H9 (cell line): ENCODE results near the gene FXYD3. TPM values are rescaled to one million over a fixed set of nuclear protein-coding genes. Genes with fewer than 3 reads are reported as not detected.

Experiments
- DNase-seq: peaks from one replicate; pipeline ENCODE4 v3.0.0-alpha.2; 2017
- H2AFZ ChIP-seq: one replicate; pipeline ENCODE4 v1.6.1; 2013; ENCODE audit warnings: mild to moderate bottlenecking, low read length, control low read depth, moderate library complexity
- H2AK5ac ChIP-seq: 2 replicates; pipeline ENCODE4 v1.6.1; 2013; ENCODE audit warnings: low read length, control low read depth, mixed read lengths; ENCODE audit not compliant: insufficient read length
- H2BK120ac ChIP-seq: one replicate; pipeline ENCODE4 v1.6.1; 2013; ENCODE audit warnings: low read depth, mild to moderate bottlenecking, low read length, control low read depth, inconsistent platforms; ENCODE audit not compliant: poor library complexity, severe bottlenecking
- H2BK12ac ChIP-seq: 2 replicates; pipeline ENCODE4 v1.6.1; 2013; ENCODE audit warnings: low read length, control low read depth, mixed read lengths, low read depth; ENCODE audit not compliant: insufficient read length
- H2BK15ac ChIP-seq: 2 replicates; pipeline ENCODE4 v1.6.1; 2013; ENCODE audit warnings: low read depth, low read length, control low read depth
- H2BK20ac ChIP-seq: one replicate; pipeline ENCODE4 v1.6.1; 2013; ENCODE audit warnings: low read depth, mild to moderate bottlenecking, low read length, control low read depth, inconsistent platforms; ENCODE audit not compliant: poor library complexity, severe bottlenecking
- H2BK5ac ChIP-seq: 2 replicates; pipeline ENCODE4 v1.6.1; 2013; ENCODE audit warnings: low read length, control low read depth, mixed read lengths; ENCODE audit not compliant: insufficient read length
- H3K14ac ChIP-seq: 2 replicates; pipeline ENCODE4 v1.6.1; 2013; ENCODE audit warnings: low read length, control low read depth; ENCODE audit not compliant: insufficient read depth
- H3K18ac ChIP-seq: 2 replicates; pipeline ENCODE4 v1.6.1; 2013; ENCODE audit warnings: low read depth, mild to moderate bottlenecking, mixed read lengths, low read length, control low read depth; ENCODE audit not compliant: insufficient read length
- H3K23ac ChIP-seq: 2 replicates; pipeline ENCODE4 v1.6.1; 2013; ENCODE audit warnings: low read length, control low read depth, mixed read lengths, low read depth; ENCODE audit not compliant: insufficient read length
- H3K23me2 ChIP-seq: 2 replicates; pipeline ENCODE4 v1.6.1; 2013; ENCODE audit warnings: low read depth, mild to moderate bottlenecking, mixed read lengths, low read length, control low read depth; ENCODE audit not compliant: insufficient read length, poor library complexity, severe bottlenecking
- H3K27ac ChIP-seq: 2 replicates; pipeline ENCODE4 v1.5.1; 2013; ENCODE audit warnings: low read length, control low read depth, mixed read lengths, low read depth; ENCODE audit not compliant: insufficient read length
- H3K27me3 ChIP-seq: 2 replicates; pipeline ENCODE4 v1.6.1; 2013; ENCODE audit warnings: low read length, control low read depth, inconsistent platforms; ENCODE audit not compliant: insufficient read depth
- H3K4ac ChIP-seq: 2 replicates; pipeline ENCODE4 v1.6.1; 2013; ENCODE audit warnings: low read depth, mild to moderate bottlenecking, control low read depth, inconsistent platforms, low read length, moderate library complexity
- H3K4me1 ChIP-seq: 2 replicates; pipeline ENCODE4 v1.6.1; 2013; ENCODE audit warnings: low read length, control low read depth, inconsistent platforms; ENCODE audit not compliant: insufficient read depth
- H3K4me2 ChIP-seq: 2 replicates; pipeline ENCODE4 v1.6.1; 2013; ENCODE audit warnings: low read length, control low read depth, mixed read lengths; ENCODE audit not compliant: insufficient read length, insufficient read depth
- H3K56ac ChIP-seq: 2 replicates; pipeline ENCODE4 v1.6.1; 2013; ENCODE audit warnings: low read depth, mild to moderate bottlenecking, mixed read lengths, low read length, control low read depth; ENCODE audit not compliant: insufficient read length
- H3K79me1 ChIP-seq: 2 replicates; pipeline ENCODE4 v1.6.1; 2013; ENCODE audit warnings: low read depth, mild to moderate bottlenecking, moderate library complexity, low read length, control low read depth, inconsistent platforms; ENCODE audit not compliant: insufficient read depth, poor library complexity, severe bottlenecking
- H3K79me2 ChIP-seq: 2 replicates; pipeline ENCODE4 v1.6.1; 2013; ENCODE audit warnings: low read length, control low read depth, inconsistent platforms; ENCODE audit not compliant: insufficient read depth
- H3K9ac ChIP-seq: 2 replicates; pipeline ENCODE4 v1.6.1; 2013; ENCODE audit warnings: low read length, control low read depth, mixed read lengths; ENCODE audit not compliant: insufficient read length; ENCODE audit errors: extremely low read depth
- H3K9me3 ChIP-seq: one replicate; pipeline ENCODE4 v1.6.1; 2013; ENCODE audit warnings: low read depth, low read length, inconsistent platforms; ENCODE audit not compliant: control insufficient read depth
- H3T11ph ChIP-seq: one replicate; pipeline ENCODE4 v1.6.1; 2013; ENCODE audit warnings: mild to moderate bottlenecking, low read length, control low read depth, inconsistent platforms
- H4K20me1 ChIP-seq: one replicate; pipeline ENCODE4 v1.6.1; 2013; ENCODE audit not compliant: control insufficient read depth, insufficient read length, insufficient read depth
- H4K5ac ChIP-seq: 2 replicates; pipeline ENCODE4 v1.6.1; 2013; ENCODE audit warnings: low read depth, mild to moderate bottlenecking, mixed read lengths, low read length, control low read depth; ENCODE audit not compliant: insufficient read length
- H4K8ac ChIP-seq: replicated peaks from 2 replicates; pipeline ENCODE4 v1.6.1; 2013; ENCODE audit warnings: low read length, control low read depth, mixed read lengths, low read depth; ENCODE audit not compliant: insufficient read length
- H4K91ac ChIP-seq: 2 replicates; pipeline ENCODE4 v1.6.1; 2013; ENCODE audit warnings: low read depth, mild to moderate bottlenecking, moderate library complexity, mixed read lengths, low read length, control low read depth; ENCODE audit not compliant: insufficient read length
- H3K27ac Mint-ChIP-seq, 3 experiments: 2 replicates in 2 of 3; 3 replicates in 1 of 3; pipeline ENCODE4 v1.8.0; 2020 to 2021; ENCODE audit warnings: mixed read lengths in 3 of 3, mild to moderate bottlenecking in 1 of 3, moderate library complexity in 1 of 3
- H3K27me3 Mint-ChIP-seq: 2 replicates; pipeline ENCODE4 v1.8.0; 2021; ENCODE audit warnings: low read depth, mild to moderate bottlenecking, moderate library complexity, mixed read lengths
- H3K36me3 Mint-ChIP-seq, 3 experiments: 2 replicates in 2 of 3; 3 replicates in 1 of 3; pipeline ENCODE4 v1.8.0; 2020 to 2021; ENCODE audit warnings: low read depth in 3 of 3, mixed read lengths in 3 of 3; ENCODE audit not compliant: insufficient read depth in 1 of 3
- H3K4me1 Mint-ChIP-seq, 2 experiments: 2 replicates each; pipeline ENCODE4 v1.8.0; 2020; ENCODE audit warnings: mixed read lengths in 2 of 2
- H3K4me3 Mint-ChIP-seq, 2 experiments: 2 replicates in 1 of 2; 3 replicates in 1 of 2; pipeline ENCODE4 v1.8.0; 2020 to 2021; ENCODE audit warnings: mild to moderate bottlenecking in 2 of 2, mixed read lengths in 2 of 2, moderate library complexity in 1 of 2
- H3K9me3 Mint-ChIP-seq, 2 experiments: 2 replicates in 1 of 2; 3 replicates in 1 of 2; pipeline ENCODE4 v1.8.0; 2020; ENCODE audit warnings: mild to moderate bottlenecking in 2 of 2, mixed read lengths in 2 of 2, moderate library complexity in 1 of 2
- WGBS: extraction: QIAGEN DNeasy Blood & Tissue Kit; methylation state at CpG from one replicate; pipeline ENCODE4 v1.1.7; 2013; ENCODE audit warnings: missing lambda C conversion rate, low lambda C conversion rate, mixed read lengths; ENCODE audit not compliant: insufficient read length; ENCODE audit errors: extremely low coverage; 5-methylcytosine and 5-hydroxymethylcytosine counted together
- total RNA-seq: library from RNA; stranded (reverse); gene quantifications from 2 replicates; pipeline ENCODE4 v1.2.1, GENCODE V29; 2021
- TF ChIP-seq, protein P1 (sequence below): fragments of 200-600 bp; sonication (generic); conservative IDR thresholded peaks from 3 replicates; pipeline ENCODE4 v1.8.0; 2021; ENCODE audit warnings: antibody characterized with exemption, mild to moderate bottlenecking

Gene FXYD3
- total RNA-seq, 1 experiment from 2014 or later = 1.5 TPM

DNA sequence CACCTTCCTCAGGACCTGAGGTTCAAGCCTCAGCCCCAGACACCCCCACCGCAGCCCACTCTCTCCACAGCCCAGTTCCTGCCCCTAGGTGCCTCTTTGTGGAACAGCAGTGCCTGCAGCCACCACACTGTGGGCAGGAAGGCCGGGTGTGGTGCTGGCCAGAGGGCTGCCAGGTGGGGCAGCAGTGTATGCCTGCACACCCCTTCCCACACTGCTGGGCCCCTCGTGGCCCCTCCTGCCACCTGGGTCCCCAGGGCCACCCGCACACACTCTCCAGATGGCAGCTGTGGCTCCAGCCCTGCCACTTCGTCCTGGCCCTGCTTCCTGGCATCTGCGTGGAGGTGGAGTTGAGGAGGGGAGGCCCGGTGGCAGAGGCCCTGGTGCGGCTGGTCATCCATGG is 39.0 kb upstream of the FXYD3 start:
- no peak overlapping the region for H3K14ac ChIP-seq
- H3K9ac ChIP-seq = no peak overlapping the region
- no CpG with 5 or more reads among the region's 8 CpGs for WGBS
- H3K79me2 ChIP-seq = no peaks in the 10 kb centered on the region
- H3K4me3 Mint-ChIP-seq = no peak overlapping the region
- no peaks in the 10 kb centered on the region for H3K23me2 ChIP-seq
- H2BK12ac ChIP-seq = no peak overlapping the region
- H4K91ac ChIP-seq = no peak overlapping the region
- H2BK15ac ChIP-seq = no peak overlapping the region
- no peak overlapping the region for H2BK120ac ChIP-seq
- H2BK5ac ChIP-seq = no peak overlapping the region
- H4K8ac ChIP-seq = no peak overlapping the region
- no peak overlapping the region for H2AK5ac ChIP-seq
- H3K23ac ChIP-seq = no peak overlapping the region
- H3K4me2 ChIP-seq = no peak overlapping the region
- no peaks in the 10 kb centered on the region for H4K20me1 ChIP-seq
- no peak overlapping the region for H3K18ac ChIP-seq
- H3K4me1 Mint-ChIP-seq = peaks cover 0 to 5% of the 10 kb centered on the region in 2 experiments; a peak in 2 of 4 replicates
- no peak overlapping the region for H3K27ac Mint-ChIP-seq
- no peaks in the 10 kb centered on the region for H3K36me3 Mint-ChIP-seq
- no peak overlapping the region for H2BK20ac ChIP-seq
- no peaks in the 10 kb centered on the region for H3K9me3 Mint-ChIP-seq
- H3K4ac ChIP-seq = no peak overlapping the region
- no peak overlapping the region for H3T11ph ChIP-seq
- no peaks in the 10 kb centered on the region for H3K4me1 ChIP-seq
- H4K5ac ChIP-seq = no peak overlapping the region
- H3K27ac ChIP-seq = no peak overlapping the region
- H3K79me1 ChIP-seq = no peaks in the 10 kb centered on the region
- DNase-seq = no peak
- peaks cover 7% of the 10 kb centered on the region for H3K27me3 Mint-ChIP-seq
- H2AFZ ChIP-seq = no peak overlapping the region
- no peak overlapping the region for H3K56ac ChIP-seq
- H3K27me3 ChIP-seq = no peaks in the 10 kb centered on the region
- TF ChIP-seq, protein P1, sequence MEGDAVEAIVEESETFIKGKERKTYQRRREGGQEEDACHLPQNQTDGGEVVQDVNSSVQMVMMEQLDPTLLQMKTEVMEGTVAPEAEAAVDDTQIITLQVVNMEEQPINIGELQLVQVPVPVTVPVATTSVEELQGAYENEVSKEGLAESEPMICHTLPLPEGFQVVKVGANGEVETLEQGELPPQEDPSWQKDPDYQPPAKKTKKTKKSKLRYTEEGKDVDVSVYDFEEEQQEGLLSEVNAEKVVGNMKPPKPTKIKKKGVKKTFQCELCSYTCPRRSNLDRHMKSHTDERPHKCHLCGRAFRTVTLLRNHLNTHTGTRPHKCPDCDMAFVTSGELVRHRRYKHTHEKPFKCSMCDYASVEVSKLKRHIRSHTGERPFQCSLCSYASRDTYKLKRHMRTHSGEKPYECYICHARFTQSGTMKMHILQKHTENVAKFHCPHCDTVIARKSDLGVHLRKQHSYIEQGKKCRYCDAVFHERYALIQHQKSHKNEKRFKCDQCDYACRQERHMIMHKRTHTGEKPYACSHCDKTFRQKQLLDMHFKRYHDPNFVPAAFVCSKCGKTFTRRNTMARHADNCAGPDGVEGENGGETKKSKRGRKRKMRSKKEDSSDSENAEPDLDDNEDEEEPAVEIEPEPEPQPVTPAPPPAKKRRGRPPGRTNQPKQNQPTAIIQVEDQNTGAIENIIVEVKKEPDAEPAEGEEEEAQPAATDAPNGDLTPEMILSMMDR = no peak
- no peaks in the 10 kb centered on the region for H3K9me3 ChIP-seq
